ENCODE data around the gene SCYL2. TPM values are rescaled to one million over a fixed set of nuclear protein-coding genes. Genes with fewer than 3 reads are reported as not detected.

The SCYL2 gene
- total and polyA plus RNA-seq, 7 donors = 17.5 to 97.3 (median 52.4) TPM

DNA sequence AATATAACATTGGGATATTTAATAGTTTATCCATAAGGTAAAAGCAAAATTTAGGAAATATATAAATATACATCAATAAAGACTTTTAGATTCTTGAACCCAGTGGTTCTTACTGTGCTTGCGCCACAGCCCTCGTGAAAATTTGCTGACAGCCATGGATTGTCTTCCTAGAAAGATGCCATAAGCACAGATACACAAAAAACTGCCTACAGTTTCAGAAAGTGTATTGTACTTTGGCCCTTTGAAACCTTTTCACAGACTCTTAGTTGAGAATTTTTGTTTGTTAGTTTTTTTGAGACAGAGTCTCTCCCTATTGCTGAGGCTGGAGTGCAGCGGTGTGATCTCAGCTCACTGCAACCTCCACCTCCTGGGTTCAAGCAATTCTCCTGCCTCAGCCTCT lies 28.2 kb upstream of the SCYL2 start:
- TF ChIP-seq POLR2A (IDR thresholded peaks at IDR 0.05) (no peak), EP300 (IDR thresholded peaks at IDR 0.05) (no peak), POLR2AphosphoS5 (IDR thresholded peaks at IDR 0.05) (no peak)
- TF ChIP-seq, protein P1, sequence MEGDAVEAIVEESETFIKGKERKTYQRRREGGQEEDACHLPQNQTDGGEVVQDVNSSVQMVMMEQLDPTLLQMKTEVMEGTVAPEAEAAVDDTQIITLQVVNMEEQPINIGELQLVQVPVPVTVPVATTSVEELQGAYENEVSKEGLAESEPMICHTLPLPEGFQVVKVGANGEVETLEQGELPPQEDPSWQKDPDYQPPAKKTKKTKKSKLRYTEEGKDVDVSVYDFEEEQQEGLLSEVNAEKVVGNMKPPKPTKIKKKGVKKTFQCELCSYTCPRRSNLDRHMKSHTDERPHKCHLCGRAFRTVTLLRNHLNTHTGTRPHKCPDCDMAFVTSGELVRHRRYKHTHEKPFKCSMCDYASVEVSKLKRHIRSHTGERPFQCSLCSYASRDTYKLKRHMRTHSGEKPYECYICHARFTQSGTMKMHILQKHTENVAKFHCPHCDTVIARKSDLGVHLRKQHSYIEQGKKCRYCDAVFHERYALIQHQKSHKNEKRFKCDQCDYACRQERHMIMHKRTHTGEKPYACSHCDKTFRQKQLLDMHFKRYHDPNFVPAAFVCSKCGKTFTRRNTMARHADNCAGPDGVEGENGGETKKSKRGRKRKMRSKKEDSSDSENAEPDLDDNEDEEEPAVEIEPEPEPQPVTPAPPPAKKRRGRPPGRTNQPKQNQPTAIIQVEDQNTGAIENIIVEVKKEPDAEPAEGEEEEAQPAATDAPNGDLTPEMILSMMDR (IDR thresholded peaks at IDR 0.05) = no peak
- Histone ChIP-seq H3K27ac (no peak overlapping the region), H3K9me3 (no peaks in the 10 kb centered on the region), H3K27me3 (no peaks in the 10 kb centered on the region), H3K36me3 (no peaks in the 10 kb centered on the region), H3K4me3 (no peak overlapping the region), H3K4me1 (peaks cover 0 to 8% (median 0%) of the 10 kb centered on the region in 4 donors)
- no peak for DNase-seq
- intact Hi-C loops (cut with DNase I) = loop anchor here (5.0 to 10.0 kb wide), 2 partner anchors 96 to 314 kb away; no protein-coding TSS in a partner anchor
- WGBS, 2 donors = 91 to 97% methylated on average over 3 of the region's 3 CpGs

DNA sequence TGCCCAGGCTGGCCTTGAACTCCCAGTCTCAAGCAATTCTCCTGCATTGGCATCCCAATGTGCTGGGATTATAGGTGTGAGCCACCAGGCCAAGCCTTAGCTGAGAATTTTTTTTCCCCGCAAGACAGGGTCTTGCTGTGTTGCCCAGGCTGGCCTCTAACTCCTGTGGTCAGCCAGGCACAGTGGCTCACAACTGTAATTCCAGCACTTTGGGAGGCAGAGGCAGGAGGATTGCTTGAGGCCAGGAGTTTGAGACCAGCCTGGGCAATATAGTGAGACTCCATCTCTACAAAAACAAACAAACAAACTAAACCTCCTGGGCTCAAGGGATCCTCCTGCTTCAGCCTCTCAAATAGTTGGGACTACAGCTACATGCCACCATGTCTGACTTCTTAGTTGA lies 27.4 kb upstream of the SCYL2 start:
- intact Hi-C loops (cut with DNase I) = loop anchor here (5.0 to 10.0 kb wide), 2 partner anchors 95 to 313 kb away; no protein-coding TSS in a partner anchor
- DNase-seq = no peak
- WGBS, 2 donors = 97 to 100% methylated on average over 1 of the region's 1 CpG
- Histone ChIP-seq H3K4me1 (peaks cover 0 to under 1% (median 0%) of the 10 kb centered on the region in 4 donors), H3K9me3 (no peaks in the 10 kb centered on the region), H3K27ac (no peak overlapping the region), H3K36me3 (no peaks in the 10 kb centered on the region), H3K4me3 (no peak overlapping the region), H3K27me3 (no peaks in the 10 kb centered on the region)
- no peak for TF ChIP-seq POLR2AphosphoS5 (IDR thresholded peaks at IDR 0.05)
- TF ChIP-seq, protein P1 (IDR thresholded peaks at IDR 0.05) = no peak
- no peak for TF ChIP-seq POLR2A (IDR thresholded peaks at IDR 0.05)
- TF ChIP-seq EP300 (IDR thresholded peaks at IDR 0.05) = no peak

DNA sequence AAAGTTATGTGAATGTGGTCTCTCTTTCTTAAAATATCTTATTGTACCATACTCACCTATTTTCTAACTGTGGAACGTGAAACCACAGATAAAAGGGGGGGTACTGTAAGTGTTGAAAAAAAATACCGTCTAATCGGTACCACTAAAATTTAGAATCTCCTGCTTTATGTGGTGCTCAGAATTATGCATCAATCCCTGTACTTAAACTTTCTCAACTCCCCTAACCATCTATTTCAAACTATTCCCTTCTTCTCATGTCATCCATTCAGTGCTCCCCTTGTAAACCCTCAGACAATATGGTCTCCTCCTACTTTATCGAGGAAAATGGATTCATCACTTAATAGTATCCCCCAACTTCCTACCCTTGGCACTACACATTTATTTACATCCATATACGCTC lies 23.8 kb upstream of the SCYL2 start:
- Histone ChIP-seq H3K4me1 (no peaks in the 10 kb centered on the region), H3K4me3 (no peak overlapping the region), H3K27me3 (no peaks in the 10 kb centered on the region), H3K9me3 (no peaks in the 10 kb centered on the region), H3K27ac (no peak overlapping the region), H3K36me3 (no peaks in the 10 kb centered on the region)
- DNase-seq = no peak
- TF ChIP-seq, protein P1 (IDR thresholded peaks at IDR 0.05) = no peak
- no peak for TF ChIP-seq EP300 (IDR thresholded peaks at IDR 0.05)
- no peak for TF ChIP-seq POLR2A (IDR thresholded peaks at IDR 0.05)
- no peak for TF ChIP-seq POLR2AphosphoS5 (IDR thresholded peaks at IDR 0.05)
- intact Hi-C loops (cut with DNase I) = no loop called here
- WGBS, 2 donors = 74 to 95% methylated on average over 5 of the region's 5 CpGs

DNA sequence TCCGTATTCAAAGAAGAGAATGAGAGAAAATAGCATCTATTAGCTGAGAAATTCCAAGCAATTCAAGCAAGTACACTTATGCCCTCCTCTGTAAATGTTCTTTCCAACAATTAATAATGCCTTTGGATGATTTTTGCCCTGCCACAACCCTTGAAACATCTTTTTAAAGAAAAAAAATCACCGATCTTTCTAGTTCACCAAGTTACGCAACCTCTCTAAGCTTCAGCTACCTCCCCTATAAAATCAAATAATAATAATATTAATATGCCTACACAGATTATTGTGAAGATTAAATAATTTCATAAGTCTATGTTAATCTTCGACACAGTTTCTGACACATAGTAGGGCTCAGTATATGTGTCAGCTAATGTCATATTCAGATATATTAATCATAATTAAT lies 19.2 kb upstream of the SCYL2 start:
- Histone ChIP-seq H3K27ac (no peak overlapping the region), H3K4me1 (no peaks in the 10 kb centered on the region), H3K36me3 (no peaks in the 10 kb centered on the region), H3K9me3 (no peaks in the 10 kb centered on the region), H3K4me3 (no peak overlapping the region), H3K27me3 (no peaks in the 10 kb centered on the region)
- TF ChIP-seq EP300 (IDR thresholded peaks at IDR 0.05) = no peak
- TF ChIP-seq, protein P1 (IDR thresholded peaks at IDR 0.05) = no peak
- no peak for TF ChIP-seq POLR2A (IDR thresholded peaks at IDR 0.05)
- no peak for TF ChIP-seq POLR2AphosphoS5 (IDR thresholded peaks at IDR 0.05)
- intact Hi-C loops (cut with DNase I) = no loop called here
- DNase-seq = no peak
- 95 to 97% methylated on average over 4 of the region's 4 CpGs for WGBS, 2 donors

DNA sequence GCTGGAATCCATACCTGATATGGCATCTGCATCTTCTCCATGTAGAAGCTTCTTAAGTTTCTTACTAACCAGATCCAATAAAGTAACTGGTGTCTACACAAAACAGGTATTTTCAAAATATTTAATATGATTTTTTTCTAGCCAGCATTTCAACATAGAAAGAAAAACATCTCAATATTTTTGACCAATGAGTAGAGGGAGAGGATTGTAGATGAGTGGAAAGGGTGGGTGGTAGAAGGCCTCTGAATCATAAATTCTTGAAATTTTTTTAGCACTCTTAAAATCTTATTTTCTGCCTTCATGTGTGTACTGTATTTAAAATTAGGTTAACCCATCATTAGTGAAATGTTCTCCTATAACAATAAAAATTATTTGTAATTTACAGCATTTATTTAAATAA lies 18.1 kb upstream of the SCYL2 start:
- intact Hi-C loops (cut with DNase I) = no loop called here
- no peaks in the 10 kb centered on the region for H3K4me1 ChIP-seq
- no peak overlapping the region for H3K27ac ChIP-seq
- TF ChIP-seq POLR2A (IDR thresholded peaks at IDR 0.05) = no peak
- no peak for TF ChIP-seq POLR2AphosphoS5 (IDR thresholded peaks at IDR 0.05)
- TF ChIP-seq, protein P1 (IDR thresholded peaks at IDR 0.05) = no peak
- TF ChIP-seq EP300 (IDR thresholded peaks at IDR 0.05) = no peak
- H3K36me3 ChIP-seq = no peaks in the 10 kb centered on the region
- H3K27me3 ChIP-seq = no peaks in the 10 kb centered on the region
- no peaks in the 10 kb centered on the region for H3K9me3 ChIP-seq
- DNase-seq = no peak
- H3K4me3 ChIP-seq = no peak overlapping the region

Data from sigmoid colon (tissue), 7 donors.